Measurements from ENCODE around the gene PSMG2. TPM values are rescaled to one million over a fixed set of nuclear protein-coding genes. Genes with fewer than 3 reads are reported as not detected.

PSMG2 gene
- total RNA-seq, 4 donors from 2014 or later = 41.6 to 89.9 (median 71.2) TPM

DNA sequence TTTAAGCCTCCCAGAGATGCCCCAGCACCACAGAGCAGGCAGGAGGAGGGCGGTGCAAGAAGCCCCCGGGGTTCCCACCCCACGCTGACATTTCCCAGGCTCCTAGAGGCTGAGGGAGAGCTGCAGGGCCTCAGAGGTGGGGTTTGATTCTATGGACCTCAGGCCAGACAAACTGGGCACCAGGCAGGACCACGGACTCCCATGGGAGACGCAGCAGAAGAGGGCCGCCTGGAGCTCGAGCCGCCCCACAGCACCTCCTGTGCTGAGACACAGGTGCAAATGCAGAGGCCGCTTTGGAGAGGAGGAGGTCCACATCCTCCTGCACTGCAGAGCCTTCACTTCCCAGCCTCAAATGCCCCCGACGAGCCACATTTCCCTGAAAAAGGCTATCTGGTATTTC is 62.7 kb downstream of the PSMG2 start:
- Histone ChIP-seq H3K27me3 (no peaks in the 10 kb centered on the region), H3K36me3 (no peaks in the 10 kb centered on the region), H3K4me1 (peaks cover 0 to 5% (median 0%) of the 10 kb centered on the region in 3 donors), H3K4me3 (no peak overlapping the region), H3K9me3 (no peaks in the 10 kb centered on the region), H3K27ac (no peak overlapping the region)
- intact Hi-C loops (cut with DNase I) = no loop called here
- TF ChIP-seq CTCF (IDR thresholded peaks at IDR 0.05) = no peak
- TF ChIP-seq POLR2A (IDR thresholded peaks at IDR 0.05) = no peak
- no peak for DNase-seq
- WGBS, 2 donors = 66 to 86% methylated on average over 5 to 6 of the region's 11 CpGs

DNA sequence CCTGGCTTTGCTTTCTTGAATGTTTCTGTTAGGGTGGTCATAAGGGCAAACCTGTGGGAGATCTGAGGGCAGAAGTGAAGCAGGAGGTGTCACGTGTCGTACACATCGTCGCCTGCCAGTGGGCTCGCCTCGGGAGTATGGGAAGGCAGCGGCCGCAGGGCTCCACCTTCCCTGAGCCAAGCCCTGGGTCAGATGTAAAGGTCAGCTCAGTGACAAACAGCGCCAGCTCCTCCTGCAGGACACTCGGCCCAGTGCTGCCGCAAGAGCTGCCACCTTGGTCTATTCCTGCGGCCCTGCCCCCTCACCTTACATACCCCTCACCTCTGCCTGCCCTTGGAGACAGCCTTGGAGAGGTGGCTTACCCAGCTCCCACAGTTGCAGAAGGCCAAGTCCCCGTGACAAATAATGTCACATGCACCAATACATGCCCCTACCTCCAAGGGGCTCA is 64.2 kb downstream of the PSMG2 start:
- Histone ChIP-seq H3K36me3 (no peaks in the 10 kb centered on the region), H3K4me1 (peaks cover 0 to 5% (median 0%) of the 10 kb centered on the region in 3 donors), H3K9me3 (no peaks in the 10 kb centered on the region), H3K27me3 (no peaks in the 10 kb centered on the region), H3K4me3 (no peak overlapping the region), H3K27ac (no peak overlapping the region)
- intact Hi-C loops (cut with DNase I) = no loop called here
- WGBS, 2 donors = 44 to 78% methylated on average over 12 to 13 of the region's 13 CpGs
- DNase-seq = no peak
- no peak for TF ChIP-seq POLR2A (IDR thresholded peaks at IDR 0.05)

DNA sequence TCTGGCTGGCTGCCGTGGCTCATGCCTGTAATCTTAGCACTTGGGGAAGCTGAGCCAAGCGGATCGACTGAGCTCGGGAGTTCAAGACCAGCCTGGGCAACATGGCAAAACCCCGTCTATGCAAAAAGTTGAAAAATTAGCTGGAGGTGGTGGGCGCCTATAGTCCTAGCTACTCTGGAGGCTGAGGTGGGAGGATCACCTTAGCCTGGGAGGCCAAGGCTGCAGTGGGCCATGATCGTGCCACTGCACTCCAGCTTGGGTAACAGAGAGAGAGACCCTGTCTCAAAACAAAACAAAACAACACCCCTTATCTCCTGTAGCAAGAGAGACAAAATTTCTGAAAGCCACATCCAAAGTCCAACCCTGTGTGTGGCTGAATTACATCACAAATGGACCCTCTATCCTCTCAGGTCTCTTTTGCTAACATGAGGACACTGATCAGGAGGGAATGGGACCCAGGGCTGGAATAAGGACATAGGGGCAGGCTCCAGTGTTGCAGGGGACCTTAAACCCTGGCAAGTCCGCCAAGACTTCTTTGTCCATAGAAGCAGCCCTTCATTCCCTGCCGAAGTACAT is 64.8 kb downstream of the PSMG2 start:
- intact Hi-C loops (cut with DNase I) = no loop called here
- H3K4me3 ChIP-seq = no peak overlapping the region
- no peak overlapping the region for H3K27ac ChIP-seq
- no peaks in the 10 kb centered on the region for H3K36me3 ChIP-seq
- H3K27me3 ChIP-seq = no peaks in the 10 kb centered on the region
- WGBS, 2 donors = 82 to 98% methylated on average over 2 to 5 of the region's 9 CpGs
- H3K4me1 ChIP-seq = peaks cover 0 to 5% (median 0%) of the 10 kb centered on the region in 3 donors
- no peaks in the 10 kb centered on the region for H3K9me3 ChIP-seq
- TF ChIP-seq POLR2A (IDR thresholded peaks at IDR 0.05) (no peak), CTCF (IDR thresholded peaks at IDR 0.05) (no peak)
- DNase-seq = no peak

- 53 to 67% methylated on average over 1 to 3 of the region's 3 CpGs for WGBS, 2 donors
- no peak for DNase-seq
- intact Hi-C loops (cut with DNase I) = no loop called here
Observed at GRCh38 chr18:12768625-12769024, 65.8 kb downstream of the PSMG2 start.

GRCh38 chr18:12769136-12769535 is 66.3 kb downstream of the PSMG2 start:
- 84 to 89% methylated on average over 2 to 3 of the region's 3 CpGs for WGBS, 2 donors
- DNase-seq = no peak
- Histone ChIP-seq H3K36me3 (no peaks in the 10 kb centered on the region), H3K27me3 (no peaks in the 10 kb centered on the region), H3K27ac (no peak overlapping the region), H3K9me3 (no peaks in the 10 kb centered on the region), H3K4me3 (no peak overlapping the region), H3K4me1 (peaks cover 0 to 5% (median 0%) of the 10 kb centered on the region in 3 donors)
- intact Hi-C loops (cut with DNase I) = no loop called here
- no peak for TF ChIP-seq POLR2A (IDR thresholded peaks at IDR 0.05)
- TF ChIP-seq CTCF (IDR thresholded peaks at IDR 0.05) = no peak

More at GRCh38 chr18:12768625-12769024, 65.8 kb downstream of the PSMG2 start:
- Histone ChIP-seq H3K4me1 (peaks cover 0 to 5% (median 0%) of the 10 kb centered on the region in 3 donors), H3K4me3 (no peak overlapping the region), H3K36me3 (no peaks in the 10 kb centered on the region), H3K9me3 (no peaks in the 10 kb centered on the region), H3K27ac (no peak overlapping the region), H3K27me3 (no peaks in the 10 kb centered on the region)
- TF ChIP-seq CTCF (IDR thresholded peaks at IDR 0.05) (no peak), POLR2A (IDR thresholded peaks at IDR 0.05) (no peak)

Data from esophagus squamous epithelium (tissue), 5 donors.